Measurements from ENCODE around the gene PTPRQ.
"Not testable (repeated sequence)": the region's sequence is repeated elsewhere in the genome, so short reads cannot be mapped to it uniquely, and the experiment has no call there.

The PTPRQ gene

GRCh38 chr12:80442426-80443222 lies 1.4 kb upstream of the PTPRQ start:
- no peak overlapping the region for H3K4me3 ChIP-seq (ENCODE audit: low read depth, low read length)
- no peak for TF ChIP-seq CTCF (IDR thresholded peaks at IDR 0.05; ENCODE audit: low read depth, low read length)

GRCh38 chr12:80445083-80445793 lies 1.2 kb downstream of the PTPRQ start:
- H3K4me3 ChIP-seq (ENCODE audit: low read depth, low read length) = peak overlapping the region; percentile 15; the same call in 1 of the 2 replicates
- TF ChIP-seq CTCF (IDR thresholded peaks at IDR 0.05; ENCODE audit: low read depth, low read length) = no peak

GRCh38 chr12:80456513-80456912 lies 12.5 kb downstream of the PTPRQ start:
- TF ChIP-seq CTCF (IDR thresholded peaks at IDR 0.05; ENCODE audit: low read depth, low read length) = no peak
- H3K4me3 ChIP-seq (ENCODE audit: low read depth, low read length) = no peak overlapping the region

- TF ChIP-seq CTCF (IDR thresholded peaks at IDR 0.05; ENCODE audit: low read depth, low read length) = no peak
- H3K4me3 ChIP-seq (ENCODE audit: low read depth, low read length) = no peak overlapping the region
Observed at GRCh38 chr12:80460972-80461371, 16.9 kb downstream of the PTPRQ start.

- not testable (repeated sequence) for H3K4me3 ChIP-seq (ENCODE audit: low read depth, low read length)
Observed at GRCh38 chr12:80461851-80462250, 17.8 kb downstream of the PTPRQ start.

GRCh38 chr12:80469681-80470080 lies 25.6 kb downstream of the PTPRQ start:
- H3K4me3 ChIP-seq (ENCODE audit: low read depth, low read length) = no peak overlapping the region
- no peak for TF ChIP-seq CTCF (IDR thresholded peaks at IDR 0.05; ENCODE audit: low read depth, low read length)

GRCh38 chr12:80470403-80470802 lies 26.4 kb downstream of the PTPRQ start:
- no peak overlapping the region for H3K4me3 ChIP-seq (ENCODE audit: low read depth, low read length)
- TF ChIP-seq CTCF (IDR thresholded peaks at IDR 0.05; ENCODE audit: low read depth, low read length) = no peak

Data from WI38 (cell line).